HEK293 (cell line): ENCODE results near the gene CTIF.

ENCODE experiments used
- CTCF ChIA-PET: fragments of 350-600 bp; formaldehyde crosslinking; extraction: SDS; loops from one replicate; lab custom pipeline; 2021; ENCODE audit warnings: antibody characterized with exemption; lab: Yijun Ruan, JAX
- POLR2A ChIA-PET: fragments of 300-600 bp; formaldehyde crosslinking; extraction: SDS; loops from one replicate; lab custom pipeline; 2020; ENCODE audit warnings: antibody characterized with exemption, inconsistent platforms; lab: Yijun Ruan, JAX
- H3K27ac ChIP-seq: fragments of 200-500 bp; sonication (Bioruptor generic); 2 replicates; pipeline ENCODE4 v1.5.1; 2014; ENCODE audit warnings: low read depth, low read length, control low read depth, inconsistent platforms; ENCODE audit errors: extremely low read depth
- H3K36me3 ChIP-seq, 2 experiments: fragments of 200-500 bp in 1 of 2; sonication (Bioruptor generic) in 1 of 2; 1 replicate in 1 of 2; 2 replicates in 1 of 2; pipeline ENCODE4 v1.5.1; 2014 to 2017; ENCODE audit warnings: inconsistent platforms in 2 of 2, low read length in 2 of 2; ENCODE audit not compliant: control insufficient read depth in 2 of 2, insufficient read depth in 1 of 2
- H3K4me1 ChIP-seq: fragments of 200-500 bp; sonication (Bioruptor generic); 2 replicates; pipeline ENCODE4 v1.5.1; 2014; ENCODE audit warnings: mild to moderate bottlenecking, low read length, inconsistent platforms; ENCODE audit not compliant: control insufficient read depth, insufficient read depth
- H3K4me3 ChIP-seq: 2 replicates; pipeline ENCODE4 v1.5.1; 2011; ENCODE audit warnings: low read depth, mild to moderate bottlenecking, control low read depth, low read length, moderate library complexity
- H3K9me3 ChIP-seq: fragments of 200-500 bp; sonication (Bioruptor generic); 2 replicates; pipeline ENCODE4 v1.5.1; 2014; ENCODE audit warnings: low read depth, low read length, inconsistent platforms; ENCODE audit not compliant: control insufficient read depth, insufficient read depth
- EGR2 ChIP-seq: fragments of 450-650 bp; formaldehyde crosslinking; IDR thresholded peaks from 2 replicates; pipeline ENCODE4 v1.5.1; 2016; ENCODE audit warnings: low read depth, missing biosample characterization, missing genetic modification characterization
- KLF1 ChIP-seq: fragments of 450-650 bp; formaldehyde crosslinking; IDR thresholded peaks from 2 replicates; pipeline ENCODE4 v1.5.1; 2016; ENCODE audit warnings: missing biosample characterization, missing genetic modification characterization
- OSR2 ChIP-seq: fragments of 450-650 bp; formaldehyde crosslinking; IDR thresholded peaks from 2 replicates; pipeline ENCODE4 v1.5.1; 2016; ENCODE audit warnings: missing biosample characterization, missing genetic modification characterization
- ZFHX2 ChIP-seq: fragments of 450-650 bp; formaldehyde crosslinking; conservative IDR thresholded peaks from 2 replicates; pipeline ENCODE4 v1.5.1; 2016; ENCODE audit warnings: missing biosample characterization, missing genetic modification characterization
- ZFP41 ChIP-seq: fragments of 450-650 bp; formaldehyde crosslinking; IDR thresholded peaks from 2 replicates; pipeline ENCODE4 v1.5.1; 2016; ENCODE audit warnings: missing biosample characterization, missing genetic modification characterization, borderline replicate concordance
- ZFP69B ChIP-seq: fragments of 450-650 bp; formaldehyde crosslinking; IDR thresholded peaks from 2 replicates; pipeline ENCODE4 v1.5.1; 2016; ENCODE audit warnings: missing biosample characterization, missing genetic modification characterization
- ZNF175 ChIP-seq: fragments of 450-650 bp; formaldehyde crosslinking; IDR thresholded peaks from 2 replicates; pipeline ENCODE4 v1.5.1; 2016; ENCODE audit warnings: missing biosample characterization, missing genetic modification characterization
- ZNF2 ChIP-seq: fragments of 450-650 bp; formaldehyde crosslinking; IDR thresholded peaks from 2 replicates; pipeline ENCODE4 v1.5.1; 2016; ENCODE audit warnings: missing biosample characterization, missing genetic modification characterization
- ZNF354C ChIP-seq: fragments of 450-650 bp; formaldehyde crosslinking; IDR thresholded peaks from 2 replicates; pipeline ENCODE4 v1.5.1; 2016; ENCODE audit warnings: missing biosample characterization, missing genetic modification characterization, low read depth, borderline replicate concordance
- ZNF48 ChIP-seq: fragments of 450-650 bp; formaldehyde crosslinking; IDR thresholded peaks from 2 replicates; pipeline ENCODE4 v1.5.1; 2016; ENCODE audit warnings: missing biosample characterization, missing genetic modification characterization
- ZNF549 ChIP-seq: fragments of 450-650 bp; IDR thresholded peaks from 2 replicates; pipeline ENCODE4 v1.5.1; 2018; ENCODE audit warnings: missing biosample characterization, missing genetic modification characterization, mild to moderate bottlenecking, inconsistent platforms, moderate library complexity
- ZNF747 ChIP-seq: fragments of 450-650 bp; formaldehyde crosslinking; IDR thresholded peaks from 2 replicates; pipeline ENCODE4 v1.5.1; 2016; ENCODE audit warnings: missing biosample characterization, missing genetic modification characterization
- TF ChIP-seq, protein P1 (sequence below): fragments of 450-650 bp; formaldehyde crosslinking; IDR thresholded peaks from 2 replicates; pipeline ENCODE4 v1.5.1; 2017; ENCODE audit warnings: missing biosample characterization, missing genetic modification characterization
- TF ChIP-seq, protein P2 (sequence below): fragments of 450-650 bp; formaldehyde crosslinking; IDR thresholded peaks from 2 replicates; pipeline ENCODE4 v1.5.1; 2016; ENCODE audit warnings: missing biosample characterization, missing genetic modification characterization
- TF ChIP-seq, protein P3 (sequence below): fragments of 450-650 bp; formaldehyde crosslinking; conservative IDR thresholded peaks from 2 replicates; pipeline ENCODE4 v1.5.1; 2016; ENCODE audit warnings: low read depth, missing biosample characterization, missing genetic modification characterization
- TF ChIP-seq, protein P4 (sequence below): fragments of 450-650 bp; formaldehyde crosslinking; IDR thresholded peaks from 2 replicates; pipeline ENCODE4 v1.5.1; 2016; ENCODE audit warnings: missing biosample characterization, missing genetic modification characterization
- TF ChIP-seq, protein P5 (sequence below): fragments of 450-650 bp; formaldehyde crosslinking; IDR thresholded peaks from 2 replicates; pipeline ENCODE4 v1.5.1; 2016; ENCODE audit warnings: missing biosample characterization, missing genetic modification characterization, borderline replicate concordance

The CTIF gene

DNA sequence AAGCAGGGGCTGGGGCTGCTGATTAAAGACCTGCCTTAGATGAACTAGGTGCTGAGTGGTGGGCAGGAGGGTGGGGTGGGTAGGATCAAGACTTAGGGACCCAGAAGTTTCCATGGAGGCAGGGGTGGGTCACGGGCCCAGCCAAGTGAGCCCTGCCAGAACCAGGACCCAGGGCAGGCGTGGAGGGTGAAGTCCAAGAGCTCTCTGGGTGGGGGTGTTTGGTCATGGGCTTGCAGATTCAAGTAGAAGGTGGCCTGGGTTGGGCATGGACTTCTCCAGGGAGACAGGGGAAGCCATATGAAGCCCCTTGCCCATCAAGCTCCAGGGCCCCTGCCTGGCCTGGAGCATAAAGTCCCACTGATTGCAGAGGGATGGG is 243.1 kb downstream of the CTIF start (continued):
- TF ChIP-seq, protein P1, sequence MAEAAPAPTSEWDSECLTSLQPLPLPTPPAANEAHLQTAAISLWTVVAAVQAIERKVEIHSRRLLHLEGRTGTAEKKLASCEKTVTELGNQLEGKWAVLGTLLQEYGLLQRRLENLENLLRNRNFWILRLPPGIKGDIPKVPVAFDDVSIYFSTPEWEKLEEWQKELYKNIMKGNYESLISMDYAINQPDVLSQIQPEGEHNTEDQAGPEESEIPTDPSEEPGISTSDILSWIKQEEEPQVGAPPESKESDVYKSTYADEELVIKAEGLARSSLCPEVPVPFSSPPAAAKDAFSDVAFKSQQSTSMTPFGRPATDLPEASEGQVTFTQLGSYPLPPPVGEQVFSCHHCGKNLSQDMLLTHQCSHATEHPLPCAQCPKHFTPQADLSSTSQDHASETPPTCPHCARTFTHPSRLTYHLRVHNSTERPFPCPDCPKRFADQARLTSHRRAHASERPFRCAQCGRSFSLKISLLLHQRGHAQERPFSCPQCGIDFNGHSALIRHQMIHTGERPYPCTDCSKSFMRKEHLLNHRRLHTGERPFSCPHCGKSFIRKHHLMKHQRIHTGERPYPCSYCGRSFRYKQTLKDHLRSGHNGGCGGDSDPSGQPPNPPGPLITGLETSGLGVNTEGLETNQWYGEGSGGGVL (tag by site-specific recombination): no peak
- TF ChIP-seq, protein P2, sequence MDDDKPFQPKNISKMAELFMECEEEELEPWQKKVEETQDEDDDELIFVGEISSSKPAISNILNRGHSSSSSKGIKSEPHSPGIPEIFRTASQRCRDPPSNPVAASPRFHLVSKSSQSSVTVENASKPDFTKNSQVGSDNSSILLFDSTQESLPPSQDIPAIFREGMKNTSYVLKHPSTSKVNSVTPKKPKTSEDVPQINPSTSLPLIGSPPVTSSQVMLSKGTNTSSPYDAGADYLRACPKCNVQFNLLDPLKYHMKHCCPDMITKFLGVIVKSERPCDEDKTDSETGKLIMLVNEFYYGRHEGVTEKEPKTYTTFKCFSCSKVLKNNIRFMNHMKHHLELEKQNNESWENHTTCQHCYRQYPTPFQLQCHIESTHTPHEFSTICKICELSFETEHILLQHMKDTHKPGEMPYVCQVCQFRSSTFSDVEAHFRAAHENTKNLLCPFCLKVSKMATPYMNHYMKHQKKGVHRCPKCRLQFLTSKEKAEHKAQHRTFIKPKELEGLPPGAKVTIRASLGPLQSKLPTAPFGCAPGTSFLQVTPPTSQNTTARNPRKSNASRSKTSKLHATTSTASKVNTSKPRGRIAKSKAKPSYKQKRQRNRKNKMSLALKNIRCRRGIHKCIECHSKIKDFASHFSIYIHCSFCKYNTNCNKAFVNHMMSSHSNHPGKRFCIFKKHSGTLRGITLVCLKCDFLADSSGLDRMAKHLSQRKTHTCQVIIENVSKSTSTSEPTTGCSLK (tag by site-specific recombination): no peak
- TF ChIP-seq ZNF747 (tag by site-specific recombination): no peak
- TF ChIP-seq, protein P3, sequence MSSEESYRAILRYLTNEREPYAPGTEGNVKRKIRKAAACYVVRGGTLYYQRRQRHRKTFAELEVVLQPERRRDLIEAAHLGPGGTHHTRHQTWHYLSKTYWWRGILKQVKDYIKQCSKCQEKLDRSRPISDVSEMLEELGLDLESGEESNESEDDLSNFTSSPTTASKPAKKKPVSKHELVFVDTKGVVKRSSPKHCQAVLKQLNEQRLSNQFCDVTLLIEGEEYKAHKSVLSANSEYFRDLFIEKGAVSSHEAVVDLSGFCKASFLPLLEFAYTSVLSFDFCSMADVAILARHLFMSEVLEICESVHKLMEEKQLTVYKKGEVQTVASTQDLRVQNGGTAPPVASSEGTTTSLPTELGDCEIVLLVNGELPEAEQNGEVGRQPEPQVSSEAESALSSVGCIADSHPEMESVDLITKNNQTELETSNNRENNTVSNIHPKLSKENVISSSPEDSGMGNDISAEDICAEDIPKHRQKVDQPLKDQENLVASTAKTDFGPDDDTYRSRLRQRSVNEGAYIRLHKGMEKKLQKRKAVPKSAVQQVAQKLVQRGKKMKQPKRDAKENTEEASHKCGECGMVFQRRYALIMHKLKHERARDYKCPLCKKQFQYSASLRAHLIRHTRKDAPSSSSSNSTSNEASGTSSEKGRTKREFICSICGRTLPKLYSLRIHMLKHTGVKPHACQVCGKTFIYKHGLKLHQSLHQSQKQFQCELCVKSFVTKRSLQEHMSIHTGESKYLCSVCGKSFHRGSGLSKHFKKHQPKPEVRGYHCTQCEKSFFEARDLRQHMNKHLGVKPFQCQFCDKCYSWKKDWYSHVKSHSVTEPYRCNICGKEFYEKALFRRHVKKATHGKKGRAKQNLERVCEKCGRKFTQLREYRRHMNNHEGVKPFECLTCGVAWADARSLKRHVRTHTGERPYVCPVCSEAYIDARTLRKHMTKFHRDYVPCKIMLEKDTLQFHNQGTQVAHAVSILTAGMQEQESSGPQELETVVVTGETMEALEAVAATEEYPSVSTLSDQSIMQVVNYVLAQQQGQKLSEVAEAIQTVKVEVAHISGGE (tag by site-specific recombination): no peak
- TF ChIP-seq, all 188 proteins: peak for 0

DNA sequence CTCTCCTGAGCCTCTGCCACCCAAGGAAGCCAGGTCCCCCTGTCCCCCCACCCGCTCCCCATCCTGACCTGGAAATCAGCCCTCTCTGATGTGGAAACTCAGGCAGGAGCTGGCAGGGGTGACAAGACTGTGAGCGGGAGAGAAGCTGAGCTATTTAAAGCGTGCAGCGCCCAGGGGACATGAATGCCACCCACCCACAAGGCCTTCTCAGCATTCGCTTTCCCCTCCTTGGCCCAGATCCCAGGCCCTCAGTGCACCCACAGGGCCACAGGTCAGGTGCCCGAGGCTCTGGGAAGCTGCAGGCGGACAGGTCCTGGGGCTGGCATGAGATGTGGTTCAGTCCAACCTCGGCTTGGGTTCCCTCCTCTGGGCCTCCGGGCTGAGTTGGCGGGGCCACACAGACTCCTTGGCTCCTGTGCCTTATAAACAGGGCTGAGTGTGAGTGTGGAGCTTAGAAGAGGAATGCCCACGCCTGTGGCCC is 243.6 kb downstream of the CTIF start:
- POLR2A ChIA-PET: no interaction called here
- CTCF ChIA-PET: interaction anchor here (0.6 to 1.2 kb wide), 3 partner anchors 10 to 13 kb away, joined by 3 to 4 read pairs (median 4); no protein-coding TSS in a partner anchor
- H3K9me3 ChIP-seq: no peaks in the 10 kb centered on the region
- no peak overlapping the region for H3K27ac ChIP-seq
- H3K4me1 ChIP-seq: peaks cover 8% of the 10 kb centered on the region; the same call in 1 of the 2 replicates
- no peak overlapping the region for H3K4me3 ChIP-seq
- H3K36me3 ChIP-seq: no peaks in the 10 kb centered on the region
- TF ChIP-seq ZNF2 (no peak), ZFP69B (tag by site-specific recombination) (no peak), ZFP41 (tag by site-specific recombination) (no peak), ZNF354C (tag by site-specific recombination) (no peak), OSR2 (no peak), ZNF549 (tag by site-specific recombination) (no peak), KLF1 (tag by site-specific recombination) (no peak), EGR2 (peak; percentile 84), ZNF175 (no peak), ZFHX2 (tag by site-specific recombination) (peak; percentile 77), ZNF48 (tag by site-specific recombination) (no peak)
- TF ChIP-seq, protein P4, sequence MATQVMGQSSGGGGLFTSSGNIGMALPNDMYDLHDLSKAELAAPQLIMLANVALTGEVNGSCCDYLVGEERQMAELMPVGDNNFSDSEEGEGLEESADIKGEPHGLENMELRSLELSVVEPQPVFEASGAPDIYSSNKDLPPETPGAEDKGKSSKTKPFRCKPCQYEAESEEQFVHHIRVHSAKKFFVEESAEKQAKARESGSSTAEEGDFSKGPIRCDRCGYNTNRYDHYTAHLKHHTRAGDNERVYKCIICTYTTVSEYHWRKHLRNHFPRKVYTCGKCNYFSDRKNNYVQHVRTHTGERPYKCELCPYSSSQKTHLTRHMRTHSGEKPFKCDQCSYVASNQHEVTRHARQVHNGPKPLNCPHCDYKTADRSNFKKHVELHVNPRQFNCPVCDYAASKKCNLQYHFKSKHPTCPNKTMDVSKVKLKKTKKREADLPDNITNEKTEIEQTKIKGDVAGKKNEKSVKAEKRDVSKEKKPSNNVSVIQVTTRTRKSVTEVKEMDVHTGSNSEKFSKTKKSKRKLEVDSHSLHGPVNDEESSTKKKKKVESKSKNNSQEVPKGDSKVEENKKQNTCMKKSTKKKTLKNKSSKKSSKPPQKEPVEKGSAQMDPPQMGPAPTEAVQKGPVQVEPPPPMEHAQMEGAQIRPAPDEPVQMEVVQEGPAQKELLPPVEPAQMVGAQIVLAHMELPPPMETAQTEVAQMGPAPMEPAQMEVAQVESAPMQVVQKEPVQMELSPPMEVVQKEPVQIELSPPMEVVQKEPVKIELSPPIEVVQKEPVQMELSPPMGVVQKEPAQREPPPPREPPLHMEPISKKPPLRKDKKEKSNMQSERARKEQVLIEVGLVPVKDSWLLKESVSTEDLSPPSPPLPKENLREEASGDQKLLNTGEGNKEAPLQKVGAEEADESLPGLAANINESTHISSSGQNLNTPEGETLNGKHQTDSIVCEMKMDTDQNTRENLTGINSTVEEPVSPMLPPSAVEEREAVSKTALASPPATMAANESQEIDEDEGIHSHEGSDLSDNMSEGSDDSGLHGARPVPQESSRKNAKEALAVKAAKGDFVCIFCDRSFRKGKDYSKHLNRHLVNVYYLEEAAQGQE (tag by site-specific recombination): no peak
- TF ChIP-seq, protein P1 (tag by site-specific recombination): no peak
- TF ChIP-seq, protein P2 (tag by site-specific recombination): no peak
- TF ChIP-seq, protein P5, sequence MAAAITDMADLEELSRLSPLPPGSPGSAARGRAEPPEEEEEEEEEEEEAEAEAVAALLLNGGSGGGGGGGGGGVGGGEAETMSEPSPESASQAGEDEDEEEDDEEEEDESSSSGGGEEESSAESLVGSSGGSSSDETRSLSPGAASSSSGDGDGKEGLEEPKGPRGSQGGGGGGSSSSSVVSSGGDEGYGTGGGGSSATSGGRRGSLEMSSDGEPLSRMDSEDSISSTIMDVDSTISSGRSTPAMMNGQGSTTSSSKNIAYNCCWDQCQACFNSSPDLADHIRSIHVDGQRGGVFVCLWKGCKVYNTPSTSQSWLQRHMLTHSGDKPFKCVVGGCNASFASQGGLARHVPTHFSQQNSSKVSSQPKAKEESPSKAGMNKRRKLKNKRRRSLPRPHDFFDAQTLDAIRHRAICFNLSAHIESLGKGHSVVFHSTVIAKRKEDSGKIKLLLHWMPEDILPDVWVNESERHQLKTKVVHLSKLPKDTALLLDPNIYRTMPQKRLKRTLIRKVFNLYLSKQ: no peak
